T47D (cell line): ENCODE data around the gene PCSK6.

Experiments
- DNase-seq, 2 experiments: peaks; one replicate each; pipeline versions ENCODE4 v3.0.0 to v3.0.0-alpha.2; 2011 to 2012; ENCODE audit warnings: low read depth in 1 of 2, low spot score in 1 of 2
- JUND ChIP-seq: IDR thresholded peaks from 2 replicates; pipeline ENCODE4 v1.6.1; 2012; ENCODE audit warnings: low read depth
- in situ Hi-C: cut with HindIII; loops from 2 replicates; pipeline ENCODE4 v1.10.0; 2016; ENCODE audit warnings: low sequenced_read_pairs, low pct_unique_long_range_greater_than_20kb

Gene PCSK6

DNA sequence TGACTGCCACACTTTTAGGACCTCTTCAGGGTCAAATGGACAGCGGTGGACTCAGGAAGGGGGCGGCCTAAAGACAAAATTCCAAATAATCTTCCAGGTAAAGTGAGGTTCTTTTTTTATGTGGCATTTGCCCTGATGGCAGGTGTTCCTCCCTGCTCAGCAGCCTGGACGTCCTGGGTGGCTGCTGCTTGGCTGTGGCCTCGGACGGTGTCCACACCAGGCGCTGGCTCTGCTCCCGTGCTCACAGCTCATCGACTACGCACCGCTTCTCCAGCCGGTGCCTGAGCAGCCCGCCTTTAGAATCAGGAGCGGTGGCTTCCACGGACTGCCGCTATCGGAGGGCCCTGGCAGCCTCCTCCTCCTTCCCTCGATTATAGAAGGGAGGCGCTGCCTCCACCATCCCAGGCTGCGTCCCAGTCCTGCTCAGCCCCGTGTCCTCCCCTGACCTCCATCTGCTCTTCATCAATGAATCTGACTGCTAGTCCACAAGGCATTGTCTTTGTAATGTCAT lies 41.9 kb downstream of the PCSK6 start:
- in situ Hi-C loops: no loop called here
- TF ChIP-seq JUND: no peak
- no peak for DNase-seq

DNA sequence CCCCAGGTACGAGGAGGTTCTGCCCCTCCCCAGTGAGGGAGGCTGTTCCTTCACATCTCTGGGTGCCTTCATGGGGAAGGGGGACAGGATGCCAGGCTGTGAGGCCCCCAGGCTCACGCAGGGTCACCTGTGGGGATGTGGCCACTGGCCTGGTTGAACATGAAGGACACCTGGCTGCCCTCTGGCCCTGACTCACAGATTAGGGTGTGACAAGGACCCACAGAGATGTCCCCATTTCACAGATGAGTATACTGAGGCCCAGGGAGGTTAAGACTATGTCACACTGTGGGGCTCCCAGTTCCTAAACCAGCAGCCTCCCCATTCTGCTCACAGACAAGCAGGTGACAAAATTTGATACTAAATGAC lies 42.4 kb downstream of the PCSK6 start:
- no peak for DNase-seq
- in situ Hi-C loops: no loop called here

DNA sequence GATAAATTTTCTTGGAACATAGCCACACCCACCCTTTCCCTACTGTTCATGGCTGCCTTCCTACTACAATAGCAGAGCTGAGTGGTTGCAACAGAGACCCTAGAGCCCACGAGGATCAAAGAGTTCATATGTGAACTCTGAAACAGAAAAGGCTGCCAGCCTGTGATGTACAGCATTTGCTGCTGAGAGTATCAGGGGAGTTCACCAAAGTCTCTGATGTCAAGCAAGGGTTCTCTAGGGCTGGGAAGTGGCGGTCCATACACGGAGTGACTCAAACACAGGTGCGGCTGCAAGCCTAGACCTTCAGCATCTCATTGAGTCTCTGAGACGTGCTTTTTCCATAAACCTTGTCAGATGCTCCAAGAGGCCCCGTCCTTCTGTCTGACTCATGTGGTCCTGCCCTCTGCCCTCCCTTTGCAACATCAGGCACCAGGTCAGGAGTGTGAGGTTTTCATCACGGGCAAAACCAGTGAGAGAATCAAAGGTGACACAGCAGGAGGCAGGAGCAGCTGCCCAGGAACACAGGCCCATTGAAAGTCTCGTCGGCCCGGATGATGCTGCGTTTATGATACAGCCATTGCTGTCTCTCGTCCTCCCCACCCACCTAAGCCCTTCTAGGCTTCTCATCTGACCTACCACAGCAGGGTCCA lies 42.9 kb downstream of the PCSK6 start:
- no peak for TF ChIP-seq JUND
- in situ Hi-C loops: no loop called here
- DNase-seq: no peak

More for the DNA sequence above, 42.4 kb downstream of the PCSK6 start:
- TF ChIP-seq JUND: no peak

DNA sequence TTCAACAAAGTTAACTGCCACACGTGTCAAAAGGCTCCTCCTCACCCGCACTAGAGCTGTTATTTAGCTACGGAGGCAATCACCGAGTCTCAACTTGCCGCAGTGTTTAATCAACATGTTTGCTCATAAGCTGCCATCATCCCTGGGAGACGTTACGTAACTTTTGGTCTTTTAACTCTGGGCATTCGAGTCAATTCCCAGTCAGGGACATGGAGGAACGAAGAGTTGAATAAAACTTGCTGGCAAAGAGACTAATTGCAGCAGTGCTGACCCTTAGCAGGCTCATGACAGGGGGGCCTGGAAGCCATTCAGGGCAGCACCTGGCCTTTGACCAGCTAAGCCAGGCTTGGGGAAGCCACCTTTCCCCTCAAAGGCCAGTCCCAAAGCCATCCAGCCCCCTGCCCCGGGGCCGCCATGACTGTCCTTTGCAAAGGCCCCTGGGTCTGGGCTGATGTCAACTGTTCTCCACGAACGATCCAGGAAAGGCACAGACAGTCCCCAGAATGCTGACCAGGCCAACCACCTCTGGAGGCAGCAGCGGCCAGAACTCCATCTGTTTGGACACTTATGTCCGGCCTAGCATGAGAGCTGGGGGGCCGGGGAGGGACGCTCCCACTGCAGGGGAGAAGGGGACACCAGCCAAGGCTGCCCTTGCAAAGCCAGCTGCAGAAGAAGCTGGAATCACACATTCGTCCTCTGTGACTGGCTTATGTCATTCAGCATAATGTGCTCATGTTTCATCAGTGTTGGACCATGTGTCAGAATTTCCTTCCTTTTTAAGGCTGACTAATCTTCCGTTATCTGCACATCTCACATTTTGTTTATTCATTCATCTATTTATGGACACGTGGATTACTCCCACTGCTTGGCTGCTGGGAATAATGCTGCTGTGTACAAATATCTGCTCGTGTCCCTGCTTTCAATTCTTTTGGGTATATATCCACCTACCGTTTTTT lies 43.7 kb downstream of the PCSK6 start:
- peak in 1 of 2 experiments; percentile 57 for DNase-seq
- in situ Hi-C loops: no loop called here

DNA sequence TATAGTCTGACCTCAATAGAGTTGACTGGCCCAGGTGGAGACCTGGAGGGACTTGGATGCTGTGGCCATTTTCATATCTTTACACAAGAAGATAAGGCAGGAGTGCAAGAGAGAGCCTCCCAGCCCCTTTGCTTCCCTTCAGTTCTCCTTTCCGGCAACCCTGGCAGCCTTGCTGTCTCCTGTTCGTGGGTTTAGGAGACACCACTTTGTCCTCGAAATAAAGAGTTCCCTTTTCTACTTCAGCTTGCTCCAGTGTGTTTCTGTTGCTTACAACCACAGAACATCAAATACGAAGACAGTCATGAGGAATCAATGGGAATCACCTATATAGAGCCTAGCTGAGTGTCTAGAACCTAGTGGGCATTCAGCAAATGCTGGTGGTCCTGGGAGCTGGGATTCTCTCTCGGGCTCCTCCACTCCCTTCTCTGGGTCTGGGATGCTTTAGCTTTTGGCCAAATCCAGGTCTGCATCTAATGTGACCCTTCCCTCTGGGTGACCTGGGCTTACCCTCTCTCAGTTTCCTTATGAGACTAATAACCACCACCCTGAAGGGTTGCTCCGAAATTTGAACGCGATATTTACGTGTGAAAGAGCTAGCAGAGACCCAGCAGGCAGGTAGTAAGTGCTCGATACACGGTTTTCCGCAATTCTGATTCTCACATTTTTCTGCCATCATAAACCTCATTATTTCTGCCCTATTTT lies 44.5 kb downstream of the PCSK6 start:
- no peak for TF ChIP-seq JUND
- in situ Hi-C loops: no loop called here
- DNase-seq: no peak

More for the DNA sequence above, 43.7 kb downstream of the PCSK6 start:
- TF ChIP-seq JUND: no peak

DNA sequence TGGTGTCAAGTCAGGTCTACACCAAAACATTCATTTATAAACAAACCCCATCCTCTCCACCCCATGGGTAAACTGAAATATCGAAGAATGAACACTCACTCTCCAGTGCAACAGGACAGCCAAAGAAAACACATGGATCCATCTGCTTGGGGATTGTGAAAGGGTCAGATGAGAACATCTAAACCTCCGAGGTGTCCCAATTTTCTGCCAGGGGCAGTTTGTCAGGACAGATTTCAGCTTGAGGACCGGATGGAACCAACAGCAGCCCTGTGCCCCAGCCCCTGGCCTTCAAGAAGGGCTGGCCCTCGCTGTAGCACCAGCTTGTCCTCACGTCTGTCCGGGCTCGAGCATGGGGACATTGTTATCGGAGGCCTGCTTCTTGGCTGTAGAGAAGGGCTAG lies 45.5 kb downstream of the PCSK6 start:
- in situ Hi-C loops: no loop called here
- no peak for TF ChIP-seq JUND
- no peak for DNase-seq

DNA sequence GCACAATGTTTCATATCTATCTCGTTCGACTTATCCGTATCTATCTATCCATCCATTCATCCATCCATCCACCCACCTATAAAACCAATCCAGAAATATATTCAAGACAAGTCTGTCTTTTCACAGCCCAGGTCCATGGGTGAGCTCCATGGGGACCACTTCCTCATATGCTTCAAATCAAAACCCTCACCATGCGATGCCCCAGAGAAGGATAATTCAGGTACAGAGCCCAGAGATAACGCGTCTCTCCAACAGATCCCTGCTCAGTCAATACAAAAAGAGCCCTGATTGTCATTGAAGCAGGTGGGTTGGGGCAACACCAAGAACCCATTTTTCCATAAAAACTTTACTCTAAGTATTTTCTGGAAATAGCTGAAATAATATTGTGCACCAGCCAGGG lies 47.2 kb downstream of the PCSK6 start:
- in situ Hi-C loops: no loop called here
- DNase-seq: no peak
- no peak for TF ChIP-seq JUND

DNA sequence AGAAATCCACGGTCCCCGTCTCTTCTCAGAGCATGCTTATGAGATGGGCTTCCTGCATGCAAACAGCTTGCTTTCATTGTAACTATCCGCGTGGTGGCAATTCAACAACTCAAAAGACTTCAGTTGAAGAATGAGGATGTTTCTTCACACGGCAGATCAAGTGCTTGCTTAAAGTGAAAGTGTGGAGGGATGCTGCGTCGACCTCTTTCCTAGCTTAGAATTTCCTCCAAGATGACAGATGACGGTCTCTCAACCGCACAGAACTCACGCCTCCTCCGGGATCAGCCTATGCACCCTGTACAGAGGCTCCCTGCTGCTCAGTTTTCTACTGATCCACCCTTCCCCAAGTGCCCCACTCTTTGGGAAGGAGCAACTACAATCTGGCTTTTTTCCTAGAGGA lies 47.8 kb downstream of the PCSK6 start:
- in situ Hi-C loops: no loop called here
- TF ChIP-seq JUND: no peak
- no peak for DNase-seq

DNA sequence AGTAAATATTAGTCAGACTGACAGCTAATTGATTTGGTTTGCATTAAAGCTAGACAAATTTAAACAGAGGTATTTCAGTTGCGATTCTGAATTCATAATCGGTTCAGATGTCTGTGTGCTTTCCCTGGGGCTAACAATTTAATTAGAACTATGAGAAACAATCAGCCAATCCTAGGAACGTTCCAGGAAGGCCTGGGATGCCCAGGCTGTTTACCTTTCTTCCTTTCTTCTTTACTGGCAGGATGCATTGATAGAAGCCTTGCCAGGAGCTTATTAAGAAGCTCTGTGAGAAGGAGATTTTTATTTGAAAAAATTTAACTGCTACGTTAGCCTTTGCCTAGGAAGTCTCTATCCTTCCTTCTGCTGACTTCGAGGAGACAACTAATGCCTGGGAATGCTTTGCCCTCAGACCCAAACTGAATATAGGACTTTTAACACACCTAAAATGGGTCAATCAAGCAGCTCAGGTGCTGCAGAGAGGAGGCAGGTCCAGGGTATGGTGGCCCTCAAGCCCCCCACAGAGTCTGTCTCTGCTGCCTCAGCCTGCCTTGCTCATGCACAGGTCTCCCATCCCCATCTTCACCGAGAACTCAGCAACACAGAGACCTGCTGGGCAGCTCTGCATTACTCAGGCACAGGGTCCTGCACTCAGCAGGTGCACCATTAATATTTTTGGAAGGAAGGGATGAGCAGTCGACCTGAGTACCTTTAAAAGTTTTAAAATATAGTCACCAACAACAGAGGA lies 48.5 kb downstream of the PCSK6 start:
- DNase-seq: peak; percentile 55 to 62
- in situ Hi-C loops: no loop called here
- 0 out of 2 replicates have a peak, but pooled peaks have one; percentile 25 for TF ChIP-seq JUND

DNA sequence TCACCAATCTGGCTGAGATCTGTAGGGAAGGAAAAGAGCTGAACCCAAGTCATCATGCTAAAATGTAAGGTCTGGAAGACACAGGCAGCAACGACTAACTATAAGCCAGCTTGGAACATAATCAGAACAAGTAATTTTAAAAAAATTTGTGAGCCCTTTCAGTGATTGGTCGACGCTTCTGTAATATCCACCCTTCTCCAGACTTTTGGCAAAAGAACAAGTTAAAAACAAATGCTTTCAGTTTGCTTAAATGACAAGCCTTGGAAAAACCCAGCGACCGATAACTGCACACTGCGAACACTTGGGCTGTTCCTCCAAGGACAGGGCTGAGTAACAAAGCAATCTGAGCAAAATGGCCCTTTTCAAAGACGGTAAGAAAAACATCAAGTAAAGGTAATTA lies 49.6 kb downstream of the PCSK6 start:
- in situ Hi-C loops: no loop called here
- DNase-seq: no peak
- TF ChIP-seq JUND: no peak

DNA sequence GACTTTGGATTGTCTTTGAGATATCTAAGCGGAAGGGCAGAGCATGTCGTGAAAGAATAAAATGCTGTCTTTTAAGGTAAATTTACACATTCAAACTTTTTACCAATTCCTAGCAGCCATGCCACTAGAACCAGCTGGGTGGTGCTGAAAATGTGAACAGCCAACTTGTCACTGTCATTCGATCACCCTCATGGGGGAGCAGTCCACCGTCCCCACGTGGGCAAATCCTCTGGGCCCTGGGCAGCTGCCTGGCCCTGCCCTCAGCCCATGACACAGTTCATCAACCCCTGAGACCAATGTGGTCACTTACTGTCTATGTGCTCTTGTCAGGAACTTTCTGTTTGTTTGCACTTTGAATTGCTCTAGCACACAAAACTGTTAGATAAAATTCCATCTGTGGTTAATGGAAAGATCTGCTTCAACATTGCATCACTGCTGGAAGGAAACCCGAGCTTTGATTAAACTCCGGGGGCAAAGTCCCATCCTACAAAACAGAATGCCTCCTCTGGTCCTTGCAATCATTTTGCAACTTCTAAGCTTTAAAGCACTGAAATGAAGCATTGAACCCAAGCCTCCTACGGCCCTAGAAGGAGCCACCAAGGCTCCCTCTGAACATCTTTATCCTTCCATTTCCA lies 50.1 kb downstream of the PCSK6 start:
- in situ Hi-C loops: no loop called here
- TF ChIP-seq JUND: no peak
- DNase-seq: no peak
